Skeletal muscle tissue (tissue), 4 donors: ENCODE results near the gene DYSF. TPM values are rescaled to one million over a fixed set of nuclear protein-coding genes. Genes with fewer than 3 reads are reported as not detected.

Experiments
- H3K27ac ChIP-seq: one replicate; pipeline ENCODE4 v1.7.0; 2013; ENCODE audit warnings: mild to moderate bottlenecking, low read depth, low read length, inconsistent platforms
- H3K27me3 ChIP-seq, 3 donors: one replicate each; pipeline ENCODE4 v1.7.0; 2013; ENCODE audit warnings: low read length in 3 of 3; ENCODE audit not compliant: control insufficient read depth in 3 of 3, insufficient read depth in 3 of 3
- H3K36me3 ChIP-seq, 3 donors: one replicate each; pipeline ENCODE4 v1.7.0; 2013; ENCODE audit warnings: low read length in 3 of 3; ENCODE audit not compliant: control insufficient read depth in 3 of 3, insufficient read depth in 3 of 3
- H3K4me1 ChIP-seq, 3 donors: one replicate each; pipeline ENCODE4 v1.7.0; 2013; ENCODE audit warnings: low read length in 3 of 3, mild to moderate bottlenecking in 3 of 3; ENCODE audit not compliant: control insufficient read depth in 3 of 3, insufficient read depth in 3 of 3
- H3K4me3 ChIP-seq, 3 donors: one replicate each; pipeline ENCODE4 v1.7.0; 2013; ENCODE audit warnings: low read length in 3 of 3
- H3K9ac ChIP-seq, 3 donors: one replicate each; pipeline ENCODE4 v1.7.0; 2013; ENCODE audit warnings: low read length in 3 of 3, mild to moderate bottlenecking in 3 of 3, moderate library complexity in 2 of 3, low read depth in 1 of 3
- H3K9me3 ChIP-seq, 3 donors: one replicate each; pipeline ENCODE4 v1.7.0; 2013; ENCODE audit warnings: low read length in 3 of 3; ENCODE audit not compliant: control insufficient read depth in 3 of 3
- total RNA-seq: library from RNA; depleted of rRNA; stranded (reverse); fragments of >200 nt; gene quantifications from one replicate; pipeline ENCODE4 v1.2.3, GENCODE V29; 2014
- donor health status: Osteomylitis.

Gene DYSF
- total RNA-seq, 1 donor from 2014 or later = 88.7 TPM

DNA sequence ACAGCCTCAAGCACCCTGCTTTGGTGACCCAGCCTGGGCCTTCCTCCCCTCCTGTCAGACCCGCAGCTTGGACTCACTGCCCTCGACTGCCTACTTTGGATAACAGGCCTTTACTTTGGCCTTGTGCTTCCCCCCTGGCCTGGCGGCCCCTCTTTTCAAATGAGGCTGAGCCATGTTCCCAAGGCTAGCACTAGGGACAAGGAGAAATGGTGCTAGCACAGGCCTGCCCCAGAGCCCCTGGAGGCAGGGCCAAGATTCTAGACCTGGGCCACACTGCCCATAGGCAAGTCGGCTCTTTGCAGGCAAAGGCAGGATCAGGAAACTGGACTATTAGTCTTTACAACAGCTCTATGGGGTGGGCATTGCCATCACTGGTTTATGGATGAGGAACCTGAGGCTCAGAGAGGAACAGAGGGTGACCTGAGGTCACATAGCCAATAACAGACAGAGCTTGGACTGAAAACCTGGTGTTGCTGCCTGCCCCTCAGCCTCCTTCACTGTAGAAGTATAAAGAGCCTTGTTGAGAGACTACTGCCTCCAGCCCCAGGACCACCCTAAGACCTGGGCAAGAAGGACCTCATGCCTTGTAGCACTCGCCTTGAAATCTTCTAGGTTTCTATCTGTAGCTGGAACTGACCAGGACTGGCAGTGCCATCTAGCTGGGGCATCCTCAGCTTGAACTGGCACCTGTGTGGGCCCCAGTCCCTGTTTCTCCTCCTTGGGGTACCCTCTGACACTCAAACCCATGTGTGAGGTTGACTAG lies 266.3 kb downstream of the DYSF start:
- H3K27me3 ChIP-seq = no peaks in the 10 kb centered on the region
- H3K4me1 ChIP-seq = peaks cover 62 to 71% (median 65%) of the 10 kb centered on the region in 3 donors
- H3K9me3 ChIP-seq = peaks cover 0 to under 1% (median 0%) of the 10 kb centered on the region in 3 donors
- H3K4me3 ChIP-seq = no peak overlapping the region
- no peak overlapping the region for H3K9ac ChIP-seq
- H3K36me3 ChIP-seq = no peaks in the 10 kb centered on the region
- H3K27ac ChIP-seq = no peak overlapping the region

DNA sequence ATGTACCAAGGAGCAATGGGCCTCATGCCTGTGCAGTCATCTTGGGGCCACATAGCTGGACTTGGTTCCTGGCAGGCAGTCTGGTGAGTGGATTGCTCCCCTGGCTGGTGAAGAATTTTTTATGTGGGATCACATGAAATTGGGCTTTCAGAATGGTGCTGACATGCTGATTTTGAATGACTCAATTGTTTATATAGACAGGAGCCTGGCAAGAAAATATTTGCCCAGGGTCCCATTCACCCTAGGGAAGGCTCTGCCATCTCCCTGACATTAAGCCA lies 266.9 kb downstream of the DYSF start:
- no peak overlapping the region for H3K27ac ChIP-seq
- H3K4me3 ChIP-seq = no peak overlapping the region
- H3K27me3 ChIP-seq = no peaks in the 10 kb centered on the region
- no peaks in the 10 kb centered on the region for H3K36me3 ChIP-seq
- peaks cover 0 to 2% (median 0%) of the 10 kb centered on the region in 3 donors for H3K9me3 ChIP-seq
- peaks cover 58 to 66% (median 60%) of the 10 kb centered on the region in 3 donors for H3K4me1 ChIP-seq
- H3K9ac ChIP-seq = no peak overlapping the region

DNA sequence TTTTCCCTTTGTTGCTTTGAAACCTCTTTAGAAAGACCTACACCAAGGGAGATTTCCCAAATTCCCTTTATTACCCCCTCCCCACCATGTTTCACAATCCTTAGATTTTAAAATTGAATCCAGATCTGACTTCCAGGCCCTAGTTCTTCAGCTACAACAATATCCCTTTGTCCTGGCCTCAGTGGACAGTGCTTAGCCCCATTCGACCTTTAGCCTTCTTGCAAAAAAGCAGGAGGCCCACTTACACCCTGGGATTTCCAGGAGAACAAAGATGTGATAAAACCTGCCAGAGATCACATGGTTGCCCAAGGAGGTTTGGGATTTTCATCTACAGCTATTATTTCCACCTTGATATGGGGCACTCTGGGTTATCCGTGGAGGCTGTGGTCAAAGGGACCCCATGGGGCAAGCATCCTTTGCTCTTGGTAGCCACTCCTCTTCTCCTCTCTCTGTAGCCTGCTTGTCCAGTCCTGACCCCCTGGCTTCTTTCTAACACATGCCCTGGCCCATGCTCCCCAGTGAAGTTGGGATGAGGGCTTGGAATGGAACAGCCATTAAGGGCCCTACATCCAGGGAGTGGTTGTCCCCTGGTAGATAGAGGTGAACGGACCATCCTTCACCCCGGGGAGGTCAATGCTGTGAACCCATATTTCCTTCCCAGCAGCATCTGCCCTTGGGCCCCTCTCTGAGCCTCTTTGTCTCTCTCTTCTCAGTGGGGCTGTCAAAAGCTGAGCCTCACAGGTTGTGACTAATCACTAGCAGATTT lies 267.4 kb downstream of the DYSF start:
- Histone ChIP-seq H3K27me3 (no peaks in the 10 kb centered on the region), H3K36me3 (no peaks in the 10 kb centered on the region), H3K4me1 (peaks cover 53 to 60% (median 55%) of the 10 kb centered on the region in 3 donors), H3K9me3 (peaks cover 0 to 2% (median 0%) of the 10 kb centered on the region in 3 donors), H3K27ac (peak overlapping the region; percentile 45), H3K9ac (no peak overlapping the region), H3K4me3 (no peak overlapping the region)

DNA sequence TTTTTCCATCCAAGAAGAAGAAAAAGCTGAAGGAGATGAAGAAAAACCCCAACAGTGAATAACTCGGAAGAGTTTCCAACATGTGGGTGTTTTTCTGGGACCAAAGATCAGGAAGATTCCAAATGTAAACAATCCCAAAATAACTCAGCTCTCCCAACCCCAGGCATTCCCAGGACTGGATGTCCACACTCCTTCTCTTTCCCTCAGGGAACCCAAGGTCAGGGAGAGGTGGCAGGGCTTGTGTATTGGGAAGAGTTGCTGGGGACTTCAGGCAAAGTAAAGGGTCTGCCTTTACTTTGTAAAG lies 268.0 kb downstream of the DYSF start:
- Histone ChIP-seq H3K36me3 (no peaks in the 10 kb centered on the region), H3K4me3 (no peak overlapping the region), H3K27ac (peak overlapping the region; percentile 45), H3K9ac (no peak overlapping the region), H3K9me3 (peaks cover 0 to 2% (median 0%) of the 10 kb centered on the region in 3 donors), H3K27me3 (no peaks in the 10 kb centered on the region), H3K4me1 (peaks cover 47 to 55% (median 49%) of the 10 kb centered on the region in 3 donors)

DNA sequence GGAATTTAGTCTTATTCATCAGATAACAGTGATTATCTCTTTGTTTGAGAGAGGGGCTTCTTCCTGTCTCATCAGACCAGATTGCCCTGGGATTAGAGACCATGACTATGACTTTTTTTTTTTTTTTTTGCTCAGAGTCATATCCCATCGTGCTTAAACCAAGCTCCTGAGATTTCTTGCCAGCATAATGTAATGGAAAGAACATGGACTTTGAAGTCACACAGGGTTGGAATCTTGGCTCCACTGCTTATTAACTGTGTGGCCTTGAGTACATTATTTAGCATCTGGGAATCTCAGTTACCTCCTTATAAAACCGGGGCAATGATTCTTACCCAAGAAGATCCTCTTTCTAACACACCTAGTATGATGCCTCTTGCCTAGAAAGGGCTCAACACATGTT lies 268.3 kb downstream of the DYSF start:
- Histone ChIP-seq H3K4me1 (peaks cover 44 to 51% (median 46%) of the 10 kb centered on the region in 3 donors), H3K36me3 (no peaks in the 10 kb centered on the region), H3K27me3 (no peaks in the 10 kb centered on the region), H3K27ac (peak overlapping the region; percentile 45), H3K4me3 (no peak overlapping the region), H3K9me3 (peaks cover 0 to 2% (median 0%) of the 10 kb centered on the region in 3 donors), H3K9ac (no peak overlapping the region)

DNA sequence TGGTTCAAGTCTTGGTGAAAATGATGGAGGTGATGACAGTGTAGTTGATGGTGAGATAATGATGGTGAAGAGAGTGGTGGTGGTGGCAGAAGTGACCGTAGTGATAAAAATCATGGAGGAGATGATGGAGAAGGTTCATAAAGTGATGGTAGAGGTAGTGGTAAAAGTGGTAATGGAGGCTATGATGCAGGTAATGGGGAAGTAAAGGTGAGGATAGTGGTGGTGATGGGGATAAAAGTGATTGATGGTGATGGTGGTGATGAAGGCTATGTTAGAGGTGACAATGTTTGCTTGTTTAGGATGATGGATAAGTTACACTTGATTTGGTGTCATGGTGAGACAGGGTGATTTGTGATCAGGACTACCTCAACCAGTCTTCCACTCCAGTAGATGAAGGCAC lies 268.9 kb downstream of the DYSF start:
- Histone ChIP-seq H3K9ac (no peak overlapping the region), H3K27me3 (no peaks in the 10 kb centered on the region), H3K27ac (no peak overlapping the region), H3K9me3 (peaks cover 0 to 2% (median 0%) of the 10 kb centered on the region in 3 donors), H3K4me3 (no peak overlapping the region), H3K4me1 (peaks cover 40 to 46% (median 42%) of the 10 kb centered on the region in 3 donors), H3K36me3 (no peaks in the 10 kb centered on the region)

DNA sequence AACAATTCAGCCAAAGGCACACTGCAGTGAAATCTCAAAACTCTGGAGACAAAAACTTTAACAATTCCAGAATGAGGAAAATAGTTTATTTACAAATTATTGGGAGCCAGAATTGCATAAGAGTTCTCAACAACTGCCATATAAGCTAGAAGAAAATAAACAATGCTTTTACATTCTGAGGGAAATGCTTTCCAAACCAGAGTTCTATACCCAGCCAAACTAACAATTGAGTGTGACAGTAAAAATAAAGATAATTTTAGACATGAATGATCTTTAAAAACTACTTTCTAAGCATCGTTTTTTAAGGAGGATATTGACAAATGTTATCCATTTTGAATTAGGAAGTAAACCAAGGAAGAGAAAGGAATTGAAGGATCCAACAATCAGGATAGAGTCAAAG lies 271.4 kb downstream of the DYSF start:
- Histone ChIP-seq H3K27ac (no peak overlapping the region), H3K9me3 (peaks cover 0 to 2% (median 0%) of the 10 kb centered on the region in 3 donors), H3K27me3 (no peaks in the 10 kb centered on the region), H3K4me3 (no peak overlapping the region), H3K9ac (no peak overlapping the region), H3K36me3 (no peaks in the 10 kb centered on the region), H3K4me1 (peaks cover 17 to 21% (median 18%) of the 10 kb centered on the region in 3 donors)

DNA sequence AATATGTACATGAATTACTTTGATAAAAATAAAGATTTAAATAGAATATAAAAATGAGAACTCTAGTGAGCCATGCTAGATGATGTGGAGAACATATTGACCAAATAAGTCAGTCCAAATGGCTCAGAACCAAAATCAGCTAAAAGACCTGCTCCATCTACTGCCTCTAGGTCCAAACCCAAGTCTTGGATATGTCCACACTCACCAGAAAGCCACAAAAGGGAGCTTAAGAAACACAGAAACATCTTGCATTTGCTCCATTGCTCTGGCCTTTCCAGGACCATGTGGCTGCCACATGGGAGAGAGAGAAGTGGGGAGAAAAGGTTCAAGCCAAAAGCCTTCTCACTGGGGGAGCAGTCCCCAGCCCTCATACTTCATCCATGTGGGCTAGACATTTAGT lies 272.5 kb downstream of the DYSF start:
- Histone ChIP-seq H3K9me3 (peaks cover 0 to 2% (median 0%) of the 10 kb centered on the region in 3 donors), H3K4me1 (peaks cover 8 to 12% (median 11%) of the 10 kb centered on the region in 3 donors), H3K27me3 (no peaks in the 10 kb centered on the region), H3K9ac (no peak overlapping the region), H3K27ac (no peak overlapping the region), H3K36me3 (no peaks in the 10 kb centered on the region), H3K4me3 (no peak overlapping the region)

DNA sequence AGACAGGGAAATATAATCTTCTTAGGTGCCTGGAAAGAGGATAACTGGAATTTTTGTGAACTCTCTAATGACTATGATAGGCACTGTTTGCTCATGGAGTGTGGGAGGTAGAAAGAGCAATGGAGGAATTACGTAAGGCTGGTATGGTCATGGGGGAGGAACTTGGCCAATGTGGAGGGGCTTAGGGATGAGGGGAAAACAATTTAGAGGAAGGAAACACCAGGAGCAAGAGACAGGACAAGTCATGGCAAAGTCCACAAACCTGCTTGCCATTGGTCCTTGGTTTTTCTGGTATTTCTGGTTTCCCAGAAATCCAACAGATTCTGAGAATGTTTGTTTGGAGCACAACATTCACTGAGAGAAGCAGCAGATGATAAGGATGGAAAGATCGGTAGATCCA lies 274.2 kb downstream of the DYSF start:
- Histone ChIP-seq H3K4me3 (no peak overlapping the region), H3K27ac (no peak overlapping the region), H3K27me3 (no peaks in the 10 kb centered on the region), H3K9ac (no peak overlapping the region), H3K36me3 (no peaks in the 10 kb centered on the region), H3K4me1 (no peaks in the 10 kb centered on the region), H3K9me3 (peaks cover 0 to 2% (median 0%) of the 10 kb centered on the region in 3 donors)

DNA sequence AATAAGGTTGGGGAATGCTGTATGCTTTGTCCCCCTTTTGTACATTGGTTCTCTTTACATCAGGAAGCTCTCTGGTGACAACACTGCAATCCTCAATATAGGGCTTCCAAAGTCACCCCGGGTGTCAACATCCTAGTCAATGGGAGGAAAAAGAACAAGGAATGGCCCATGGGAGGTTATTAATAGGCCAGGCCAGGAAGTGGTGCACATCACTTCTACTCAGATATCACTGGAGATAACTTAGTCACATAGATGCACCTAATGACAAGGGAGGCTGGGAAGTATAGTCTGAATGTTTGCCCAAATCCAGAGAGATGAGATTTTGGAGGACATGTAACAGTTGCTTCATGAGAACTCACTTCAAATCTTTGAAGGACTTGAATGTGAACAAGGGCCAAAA lies 274.7 kb downstream of the DYSF start:
- Histone ChIP-seq H3K27me3 (no peaks in the 10 kb centered on the region), H3K4me1 (no peaks in the 10 kb centered on the region), H3K4me3 (no peak overlapping the region), H3K9me3 (peaks cover 0 to 2% (median 0%) of the 10 kb centered on the region in 3 donors), H3K9ac (no peak overlapping the region), H3K27ac (no peak overlapping the region), H3K36me3 (no peaks in the 10 kb centered on the region)
